Femur (tissue), 1 donor: ENCODE data around the gene ERICH4.
"Not testable (repeated sequence)": the region's sequence is repeated elsewhere in the genome, so short reads cannot be mapped to it uniquely, and the experiment has no call there.

ENCODE experiments used
- DNase-seq: peaks from one replicate; pipeline ENCODE4 v3.0.0-alpha.2; 2017

Gene ERICH4

DNA sequence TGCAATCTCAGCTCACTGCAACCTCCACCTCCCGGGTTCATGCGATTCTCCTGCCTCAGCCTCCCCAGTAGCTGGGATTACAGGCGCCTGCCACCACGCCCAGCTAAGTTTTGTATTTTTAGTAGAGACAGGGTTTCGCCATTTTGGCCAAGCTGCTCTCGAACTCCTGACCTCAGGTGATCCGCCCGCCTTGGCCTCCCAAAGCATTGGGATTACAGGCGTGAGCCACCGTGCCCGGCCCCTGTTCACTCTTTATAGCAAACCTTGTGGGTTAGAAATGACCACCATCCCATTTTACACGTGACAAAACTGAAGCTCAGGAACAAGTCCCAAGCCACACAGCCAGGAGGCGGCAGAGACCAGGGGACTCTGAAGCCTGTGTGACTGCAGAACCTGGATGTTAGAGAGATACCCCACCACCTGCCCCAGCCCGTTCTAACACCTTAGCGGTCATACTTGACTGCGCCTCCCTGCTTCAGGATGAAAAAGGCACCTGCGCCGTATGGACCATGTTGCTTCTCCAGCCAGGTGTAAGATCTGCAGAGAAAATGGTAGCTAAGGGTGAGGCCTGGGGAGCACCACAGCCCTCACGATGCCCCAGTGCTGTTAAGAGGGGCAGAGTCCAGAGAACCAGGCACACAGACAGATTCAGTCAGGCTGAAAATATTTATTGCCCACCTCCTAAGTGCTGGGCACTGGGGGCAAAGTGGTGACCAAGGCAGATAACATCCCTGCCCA, 6.9 kb upstream of the ERICH4 start:
- DNase-seq = no peak

DNA sequence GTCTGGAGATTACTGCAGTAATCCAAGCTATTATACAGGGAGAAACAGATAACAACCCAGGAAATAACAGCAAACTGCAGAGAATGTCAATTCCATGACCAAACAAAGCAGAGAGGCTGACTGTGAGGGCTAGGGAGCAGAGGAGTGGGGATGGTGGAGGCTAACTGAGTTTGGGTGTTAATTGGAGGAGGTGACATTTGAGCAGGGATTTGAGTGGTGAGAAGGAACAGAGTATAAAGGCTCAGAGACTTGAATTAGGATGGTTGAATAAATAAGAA, 6.3 kb upstream of the ERICH4 start:
- no peak for DNase-seq

GRCh38 chr19:41437944-41438574, 4.9 kb upstream of the ERICH4 start:
- DNase-seq = no peak

DNA sequence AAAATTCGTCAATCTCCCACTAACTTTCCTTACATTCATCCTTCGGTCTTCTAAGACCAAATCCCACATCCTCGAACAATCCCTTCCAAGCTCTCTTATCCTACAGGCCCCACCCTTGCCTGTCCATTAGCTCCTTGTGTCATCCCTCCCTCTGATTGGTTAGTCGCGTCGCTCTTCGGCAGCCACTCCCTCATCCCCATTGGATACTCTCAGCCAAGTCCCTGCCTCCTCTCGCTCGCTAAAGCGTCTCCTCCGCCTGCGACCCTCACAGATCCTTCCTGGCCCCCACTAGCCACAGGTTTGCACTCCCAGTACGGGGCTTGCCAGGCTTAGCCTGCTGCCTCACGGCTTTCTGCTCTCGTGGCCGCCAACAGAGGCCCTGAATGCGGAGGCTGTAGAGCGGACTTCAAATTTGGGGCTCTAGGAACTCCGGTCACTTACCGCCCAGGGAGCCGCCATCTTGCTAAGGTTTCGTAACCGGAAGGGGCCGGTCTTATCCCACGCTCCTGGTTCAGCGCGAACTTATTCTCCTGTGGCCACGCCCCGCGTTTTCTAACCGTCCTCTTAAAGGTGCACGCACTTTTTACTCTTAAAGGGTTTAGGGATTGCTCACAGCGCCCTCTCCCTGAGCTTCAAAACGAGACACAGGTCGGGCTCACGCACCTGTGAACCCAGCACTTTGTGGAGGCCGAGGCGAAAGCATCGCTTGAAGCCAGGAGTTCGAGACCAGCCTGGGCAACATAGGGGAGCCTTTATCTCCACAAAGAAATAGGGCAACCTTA, 3.3 kb upstream of the ERICH4 start, which contains the start of gene DMAC2:
Gene DMAC2 (minus strand): TSS at position 472 of the 782 bp plus-strand sequence. CDS start 13 bp downstream, at position 459.
- DNase-seq = peak; percentile 97

GRCh38 chr19:41441321-41441945, 1.5 kb upstream of the ERICH4 start:
- no peak for DNase-seq

- no peak for DNase-seq
Measured at GRCh38 chr19:41443813-41444455, 978 bp downstream of the ERICH4 start.

DNA sequence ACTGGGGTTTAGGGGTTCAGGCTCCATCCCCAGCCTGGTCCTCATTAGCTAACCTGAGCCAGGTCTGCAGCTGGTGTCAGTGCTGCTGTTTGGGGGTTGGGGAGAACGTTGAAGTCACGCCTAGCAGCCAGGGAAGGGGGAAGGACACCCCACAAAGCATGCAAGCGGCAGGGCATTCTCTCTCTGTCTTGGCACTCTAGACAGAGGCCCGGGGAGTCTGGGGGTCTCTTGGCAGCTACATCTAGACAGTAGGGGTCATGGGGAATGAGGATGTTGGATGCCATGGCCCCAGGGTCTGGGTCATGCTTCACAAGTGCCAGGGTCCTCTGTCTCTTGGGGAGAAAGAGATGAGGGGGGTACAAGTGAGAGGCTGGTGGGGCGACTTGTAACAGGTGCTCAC, 2.6 kb downstream of the ERICH4 start:
- no peak for DNase-seq

GRCh38 chr19:41447732-41448332, 4.9 kb downstream of the ERICH4 start:
- DNase-seq = no peak

DNA sequence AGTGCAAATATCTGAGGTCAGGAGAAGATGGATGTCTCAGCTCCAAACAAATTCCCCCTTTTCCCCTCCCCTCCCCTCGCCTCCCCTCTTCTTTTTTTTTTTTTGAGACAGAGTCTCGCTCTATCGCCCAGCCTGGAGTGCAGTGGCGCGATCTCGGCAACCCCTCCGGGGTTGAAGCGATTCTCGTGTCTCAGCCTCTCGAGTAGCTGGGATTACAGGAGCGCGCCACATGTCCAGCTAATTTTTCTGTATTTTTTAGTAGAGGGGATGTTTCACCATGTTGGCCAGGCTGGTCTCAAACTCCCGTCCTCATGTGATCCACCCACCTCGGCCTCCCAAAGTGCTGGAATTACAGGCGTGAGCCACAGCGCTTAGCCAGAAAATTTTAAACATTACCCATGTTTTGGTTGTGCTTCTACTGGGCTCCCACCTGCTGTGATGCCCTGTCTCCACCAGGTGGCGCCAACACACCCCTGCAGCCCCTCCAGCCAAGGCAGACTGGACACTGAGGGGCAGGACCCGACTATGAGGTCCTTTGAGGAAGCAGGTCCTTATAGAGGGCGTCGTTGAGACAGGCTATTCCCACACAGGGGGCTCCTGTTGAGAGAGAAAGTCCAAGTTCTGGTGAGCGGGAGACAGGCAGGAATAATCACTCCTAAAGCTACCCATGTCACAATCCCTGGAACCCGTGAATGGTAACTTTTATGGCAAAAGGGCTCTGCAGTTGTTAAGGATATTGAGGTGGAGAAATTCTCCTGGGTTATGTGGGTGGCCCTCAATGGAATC, 6.3 kb downstream of the ERICH4 start:
- DNase-seq = peak; percentile 86

GRCh38 chr19:41449865-41450178, 6.9 kb downstream of the ERICH4 start:
- no peak for DNase-seq

GRCh38 chr19:41452584-41453275, 9.8 kb downstream of the ERICH4 start:
- no peak for DNase-seq

GRCh38 chr19:41455936-41456335, 13.0 kb downstream of the ERICH4 start:
- DNase-seq = no peak

GRCh38 chr19:41456342-41456918, 13.5 kb downstream of the ERICH4 start:
- DNase-seq = no peak

GRCh38 chr19:41457241-41457640, 14.3 kb downstream of the ERICH4 start:
- no peak for DNase-seq

DNA sequence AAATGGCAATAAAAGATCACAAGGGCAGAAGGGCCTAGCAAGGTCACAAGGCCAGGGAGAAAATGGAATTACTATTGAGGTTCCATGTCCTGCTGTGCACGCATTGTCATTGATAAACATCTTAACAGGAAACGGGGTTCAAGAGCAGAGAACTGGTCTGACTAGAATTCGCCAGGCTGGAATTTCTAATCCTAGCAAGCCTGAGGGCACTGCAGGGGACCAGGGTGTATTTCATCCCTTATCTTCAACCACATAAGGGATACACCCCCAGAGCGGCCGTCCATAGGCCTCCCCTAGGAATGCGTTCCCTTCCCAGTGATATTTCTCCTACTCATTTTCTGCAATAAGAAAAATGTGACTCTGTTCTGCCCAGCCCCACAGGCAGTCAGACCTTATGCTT, 19.5 kb downstream of the ERICH4 start:
- no peak for DNase-seq

DNA sequence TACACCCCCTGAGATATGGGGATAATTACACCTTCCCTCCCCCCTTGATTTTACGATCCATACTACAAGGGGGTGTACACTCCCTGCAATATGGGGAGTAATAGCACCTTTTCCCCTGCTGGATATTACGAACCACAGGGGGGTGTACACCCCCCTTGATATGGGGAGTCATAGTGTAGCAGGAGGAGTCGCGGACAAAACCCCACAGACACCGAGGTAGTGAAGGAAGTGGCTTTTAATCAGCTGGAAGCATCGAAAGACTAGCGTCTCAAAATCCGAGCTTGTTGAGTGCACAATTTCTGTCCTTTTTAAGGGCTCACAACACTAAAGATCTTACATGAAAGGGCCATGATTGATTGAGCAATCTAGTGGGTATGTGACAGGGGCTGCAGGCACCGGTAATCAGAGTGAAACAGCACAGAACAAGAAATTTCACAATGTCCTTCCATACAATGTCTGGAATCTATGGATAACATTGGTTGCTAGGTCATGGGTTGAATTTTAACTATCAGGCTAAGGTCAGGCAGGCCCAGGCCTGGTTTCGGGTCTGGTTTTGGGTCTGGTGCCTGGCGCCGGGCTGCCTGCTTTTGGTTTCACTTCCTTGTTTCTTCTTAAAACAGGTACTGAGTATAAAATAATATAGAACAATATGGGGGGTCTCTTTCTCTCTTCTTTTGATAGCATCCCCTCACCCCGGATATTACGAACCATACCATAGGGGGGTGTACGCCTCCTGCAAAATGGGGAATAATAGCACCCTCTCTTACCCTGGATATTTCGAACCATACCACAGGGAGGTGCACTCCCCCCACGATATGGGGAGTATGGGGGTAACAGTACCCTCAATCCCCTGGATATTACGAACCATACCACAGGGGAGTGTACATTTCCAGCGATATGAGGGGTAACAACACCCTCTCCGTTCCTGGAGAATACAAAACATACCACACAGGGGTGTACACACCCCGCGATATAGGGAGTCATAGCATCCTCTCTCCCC, 20.6 kb downstream of the ERICH4 start:
- DNase-seq = not testable (repeated sequence)

DNA sequence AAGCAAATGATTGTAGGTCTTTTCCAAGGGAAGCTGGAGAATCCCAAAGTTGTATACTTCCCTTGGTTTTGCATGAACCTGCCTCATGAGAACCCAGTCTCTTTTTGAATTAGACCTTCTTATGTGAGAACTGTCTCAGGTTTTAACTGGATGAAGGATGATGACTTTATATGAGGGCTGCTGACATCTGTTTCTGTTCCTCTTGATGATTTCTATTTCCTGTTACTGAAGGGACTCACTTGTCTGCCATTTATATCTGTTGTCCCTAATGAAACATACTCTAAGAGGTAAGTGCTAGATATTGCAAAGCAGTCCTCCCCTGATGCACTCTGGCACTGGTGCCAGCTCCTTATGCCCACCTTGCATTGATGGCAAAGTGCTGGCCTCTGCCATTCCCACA, 33.6 kb downstream of the ERICH4 start:
- no peak for DNase-seq

DNA sequence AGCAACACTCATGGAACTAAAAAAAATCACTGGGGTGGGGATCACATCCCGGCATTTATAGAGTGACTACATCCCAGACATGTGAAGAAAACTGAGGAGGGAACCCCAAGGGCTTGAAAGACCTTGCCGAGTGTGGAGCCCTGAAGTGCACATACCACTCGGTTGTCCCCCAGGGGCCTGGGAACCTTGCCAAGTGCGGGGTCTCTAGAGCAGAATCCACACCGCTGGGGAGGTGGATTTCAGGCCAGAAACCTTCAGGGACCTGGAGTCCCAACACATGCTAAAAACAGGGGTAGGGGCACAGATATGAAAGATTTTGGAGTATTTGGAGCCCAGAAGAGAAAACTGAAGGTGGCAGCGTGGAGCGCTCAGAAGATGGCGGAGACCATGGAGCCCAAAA, 35.2 kb downstream of the ERICH4 start:
- DNase-seq = no peak
